Measurements from ENCODE around the gene TEX54. TPM values are rescaled to one million over a fixed set of nuclear protein-coding genes. Genes with fewer than 3 reads are reported as not detected.
A peak's percentile ranks its signal among the peaks of the same experiment; 100 is the strongest.

TEX54 gene
- total and polyA plus RNA-seq, 2 of the 4 experiments (the other 2 are of a cell fraction) = not detected

DNA sequence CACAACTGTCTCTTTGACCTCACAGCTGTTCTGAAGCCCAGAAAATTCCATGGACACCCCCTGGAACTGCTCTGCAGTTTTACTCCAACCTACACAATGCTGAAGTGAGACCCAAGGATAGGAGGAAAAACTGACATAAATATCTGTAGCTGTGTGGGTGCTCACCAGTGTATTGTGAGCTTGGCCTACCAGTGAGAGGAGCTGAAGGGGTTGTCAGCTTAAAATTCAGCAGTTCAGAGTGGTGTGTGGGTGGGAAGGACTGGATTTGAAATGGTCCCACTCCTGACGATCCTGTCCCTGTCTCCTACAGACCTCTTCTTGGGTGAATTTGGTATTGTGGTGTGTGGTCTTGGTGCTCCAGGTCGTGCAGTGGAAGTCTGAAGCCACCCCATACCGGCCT lies 43.1 kb downstream of the TEX54 start:
- TF ChIP-seq, protein P1, sequence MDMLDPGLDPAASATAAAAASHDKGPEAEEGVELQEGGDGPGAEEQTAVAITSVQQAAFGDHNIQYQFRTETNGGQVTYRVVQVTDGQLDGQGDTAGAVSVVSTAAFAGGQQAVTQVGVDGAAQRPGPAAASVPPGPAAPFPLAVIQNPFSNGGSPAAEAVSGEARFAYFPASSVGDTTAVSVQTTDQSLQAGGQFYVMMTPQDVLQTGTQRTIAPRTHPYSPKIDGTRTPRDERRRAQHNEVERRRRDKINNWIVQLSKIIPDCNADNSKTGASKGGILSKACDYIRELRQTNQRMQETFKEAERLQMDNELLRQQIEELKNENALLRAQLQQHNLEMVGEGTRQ (IDR thresholded peaks at IDR 0.05; ENCODE audit: low read depth, low read length) = no peak
- TF ChIP-seq POLR2A (IDR thresholded peaks at IDR 0.05; ENCODE audit: low read depth, low read length) (no peak), RFX5 (IDR thresholded peaks at IDR 0.05; ENCODE audit: low read depth, low read length) (no peak), BHLHE40 (IDR thresholded peaks at IDR 0.05; ENCODE audit: low read depth, low read length) (no peak), RAD21 (IDR thresholded peaks at IDR 0.05; ENCODE audit: low read length) (no peak), FOS (IDR thresholded peaks at IDR 0.05; ENCODE audit: low read depth, low read length) (no peak), CEBPB (IDR thresholded peaks at IDR 0.05; ENCODE audit: low read depth, low read length) (no peak), NFE2L2 (IDR thresholded peaks at IDR 0.05; ENCODE audit: low read depth, low read length) (no peak), RCOR1 (IDR thresholded peaks at IDR 0.05; ENCODE audit: insufficient replicate concordance, low read length) (no peak), SMC3 (IDR thresholded peaks at IDR 0.05; ENCODE audit: low read depth, low read length) (no peak), CHD1 (IDR thresholded peaks at IDR 0.05; ENCODE audit: low read depth, low read length) (no peak), MAZ (IDR thresholded peaks at IDR 0.05; ENCODE audit: borderline replicate concordance, low read depth, low read length) (no peak), MXI1 (IDR thresholded peaks at IDR 0.05; ENCODE audit: borderline replicate concordance, low read depth, low read length) (no peak), MAFK (IDR thresholded peaks at IDR 0.05; ENCODE audit: low read depth, low read length) (no peak)
- TF ChIP-seq, protein P2, sequence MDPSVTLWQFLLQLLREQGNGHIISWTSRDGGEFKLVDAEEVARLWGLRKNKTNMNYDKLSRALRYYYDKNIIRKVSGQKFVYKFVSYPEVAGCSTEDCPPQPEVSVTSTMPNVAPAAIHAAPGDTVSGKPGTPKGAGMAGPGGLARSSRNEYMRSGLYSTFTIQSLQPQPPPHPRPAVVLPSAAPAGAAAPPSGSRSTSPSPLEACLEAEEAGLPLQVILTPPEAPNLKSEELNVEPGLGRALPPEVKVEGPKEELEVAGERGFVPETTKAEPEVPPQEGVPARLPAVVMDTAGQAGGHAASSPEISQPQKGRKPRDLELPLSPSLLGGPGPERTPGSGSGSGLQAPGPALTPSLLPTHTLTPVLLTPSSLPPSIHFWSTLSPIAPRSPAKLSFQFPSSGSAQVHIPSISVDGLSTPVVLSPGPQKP (IDR thresholded peaks at IDR 0.05; ENCODE audit: borderline replicate concordance, low read depth, low read length) = no peak
- TF ChIP-seq, protein P3, sequence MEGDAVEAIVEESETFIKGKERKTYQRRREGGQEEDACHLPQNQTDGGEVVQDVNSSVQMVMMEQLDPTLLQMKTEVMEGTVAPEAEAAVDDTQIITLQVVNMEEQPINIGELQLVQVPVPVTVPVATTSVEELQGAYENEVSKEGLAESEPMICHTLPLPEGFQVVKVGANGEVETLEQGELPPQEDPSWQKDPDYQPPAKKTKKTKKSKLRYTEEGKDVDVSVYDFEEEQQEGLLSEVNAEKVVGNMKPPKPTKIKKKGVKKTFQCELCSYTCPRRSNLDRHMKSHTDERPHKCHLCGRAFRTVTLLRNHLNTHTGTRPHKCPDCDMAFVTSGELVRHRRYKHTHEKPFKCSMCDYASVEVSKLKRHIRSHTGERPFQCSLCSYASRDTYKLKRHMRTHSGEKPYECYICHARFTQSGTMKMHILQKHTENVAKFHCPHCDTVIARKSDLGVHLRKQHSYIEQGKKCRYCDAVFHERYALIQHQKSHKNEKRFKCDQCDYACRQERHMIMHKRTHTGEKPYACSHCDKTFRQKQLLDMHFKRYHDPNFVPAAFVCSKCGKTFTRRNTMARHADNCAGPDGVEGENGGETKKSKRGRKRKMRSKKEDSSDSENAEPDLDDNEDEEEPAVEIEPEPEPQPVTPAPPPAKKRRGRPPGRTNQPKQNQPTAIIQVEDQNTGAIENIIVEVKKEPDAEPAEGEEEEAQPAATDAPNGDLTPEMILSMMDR (conservative IDR thresholded peaks at IDR 0.05; ENCODE audit: low read depth, low read length) = no peak
- TSS peak; percentile 44 for BruUV-seq (replicated peaks)
- Histone ChIP-seq H2BK15ac (ENCODE audit: low read depth, low read length) (no peak overlapping the region), H2AK5ac (ENCODE audit: low read depth, low read length) (no peak overlapping the region), H3K4me2 (ENCODE audit: low read depth, low read length) (no peak overlapping the region), H3K4ac (ENCODE audit: low read depth, low read length) (no peak overlapping the region), H3K4me3 (ENCODE audit: insufficient read depth, low read depth, low read length) (no peak overlapping the region), H3K36me3 (ENCODE audit: control insufficient read depth, insufficient read depth, low read length) (peaks cover 32% of the 10 kb centered on the region), H3K9ac (ENCODE audit: low read depth, low read length) (no peak overlapping the region), H3K79me1 (ENCODE audit: low read depth in 1 of 2, low read length in 2 of 2) (peaks cover 15 to 41% of the 10 kb centered on the region in 2 experiments), H2BK20ac (ENCODE audit: low read depth, low read length) (no peak overlapping the region), H3K23ac (ENCODE audit: low read depth, low read length) (0 out of 2 replicates have a peak overlapping the region, but pooled peaks have one; percentile 15), H3K9me1 (ENCODE audit: insufficient read depth, low read length) (no peaks in the 10 kb centered on the region), H3K27me3 (ENCODE audit: control insufficient read depth, insufficient read depth, low read length) (no peaks in the 10 kb centered on the region), H3K14ac (replicated peaks; ENCODE audit: low read depth, low read length) (no peak overlapping the region), H3K56ac (ENCODE audit: extremely low read depth, insufficient read depth, low read length) (no peak overlapping the region), H2BK5ac (ENCODE audit: low read depth, low read length, poor library complexity, severe bottlenecking) (no peak overlapping the region), H4K20me1 (ENCODE audit: insufficient read depth, low read length) (peaks cover 12% of the 10 kb centered on the region), H4K91ac (ENCODE audit: insufficient read depth, low read depth, low read length) (no peak overlapping the region), H2BK120ac (ENCODE audit: low read depth, low read length) (no peak overlapping the region), H4K5ac (ENCODE audit: low read depth, low read length) (no peak overlapping the region), H3K9me3 (ENCODE audit: control insufficient read depth, insufficient read depth, low read length) (no peaks in the 10 kb centered on the region), H4K8ac (ENCODE audit: low read depth in 2 of 2, low read length in 2 of 2) (0 out of 4 replicates have a peak overlapping the region, but pooled peaks of 1 of the 2 experiments have one; percentile 3), H3K4me1 (ENCODE audit: control insufficient read depth, insufficient read depth, low read length) (peaks cover 14% of the 10 kb centered on the region), H2AK9ac (replicated peaks; ENCODE audit: low read depth, low read length, poor library complexity) (peak overlapping the region; percentile 40), H3K27ac (ENCODE audit: insufficient read depth, low read length) (no peak overlapping the region), H2AFZ (replicated peaks; ENCODE audit: low read length, poor library complexity) (no peak overlapping the region), H3K18ac (ENCODE audit: low read depth, low read length) (no peak overlapping the region)
- ATAC-seq (ENCODE audit: low read depth) = no peak
- intact Hi-C loops (cut with micrococcal nuclease) = loop anchor here (5.0 kb wide), 1 partner anchor 93 kb away; the partner anchor contains the start of gene SLC3A2
- ChIA-PET CTCF (no interaction called here), POLR2A (ENCODE audit: unreplicated experiment) (interaction anchor here (0.9 kb wide), 1 partner anchor 53 kb away, joined by 3 read pairs; no protein-coding TSS in a partner anchor)
- no peak for DNase-seq
- WGBS, 2 experiments (ENCODE audit: extremely low coverage in 2 of 2, insufficient read length in 1 of 2) = no CpG with 5 or more reads among the region's 3 CpGs
- dilution Hi-C loops (cut with HindIII; ENCODE audit: low sequenced_read_pairs, unreplicated experiment) = no loop called here
- in situ Hi-C loops (cut with MboI; ENCODE audit: low sequenced_read_pairs) = no loop called here
